ENCODE measurements around the gene FMNL2. TPM values are rescaled to one million over a fixed set of nuclear protein-coding genes. Genes with fewer than 3 reads are reported as not detected.

Gene FMNL2
- total RNA-seq, 1 experiment from 2014 or later: 33.6 TPM

DNA sequence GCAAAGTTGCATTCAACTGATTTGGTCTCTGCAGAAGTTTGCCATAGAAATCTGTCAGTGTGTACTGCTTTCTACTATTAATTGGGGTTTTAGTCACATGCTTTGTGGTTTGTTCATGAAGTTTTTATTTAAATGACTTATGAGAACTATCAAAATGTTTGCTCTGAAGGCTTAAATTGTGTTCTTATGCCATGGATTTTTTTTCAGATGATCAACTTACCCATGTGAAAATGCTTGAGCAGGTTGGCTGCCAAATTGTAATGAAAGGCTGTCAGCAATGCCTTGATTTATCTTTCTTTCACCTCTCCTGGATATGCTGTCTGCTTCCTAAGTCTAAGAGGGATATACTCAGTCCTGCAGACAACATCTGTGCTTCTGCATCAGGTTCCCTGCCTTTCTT lies 50.7 kb downstream of the FMNL2 start:
- Histone ChIP-seq H2AFZ (ENCODE audit: low read length) (no peak overlapping the region), H3K4ac (ENCODE audit: low read depth, low read length) (no peak overlapping the region), H4K5ac (ENCODE audit: insufficient read length, low read depth, low read length) (no peak overlapping the region), H3K56ac (ENCODE audit: insufficient read length, low read depth, low read length) (no peak overlapping the region), H3K18ac (ENCODE audit: insufficient read length, low read depth, low read length) (no peak overlapping the region), H2BK12ac (ENCODE audit: insufficient read length, low read depth, low read length) (no peak overlapping the region), H3K14ac (ENCODE audit: insufficient read depth, low read length) (no peak overlapping the region), H3K23ac (ENCODE audit: insufficient read length, low read depth, low read length) (no peak overlapping the region), H2BK15ac (ENCODE audit: low read depth, low read length) (no peak overlapping the region), H3K23me2 (ENCODE audit: insufficient read length, low read depth, low read length, poor library complexity, severe bottlenecking) (no peaks in the 10 kb centered on the region), H2BK20ac (ENCODE audit: low read depth, low read length, poor library complexity, severe bottlenecking) (no peak overlapping the region), H2AK5ac (ENCODE audit: insufficient read length, low read length) (no peak overlapping the region), H3K9ac (ENCODE audit: extremely low read depth, insufficient read length, low read length) (no peak overlapping the region), H3K27me3 (ENCODE audit: insufficient read depth, low read length) (no peaks in the 10 kb centered on the region), H3K4me2 (ENCODE audit: insufficient read depth, insufficient read length, low read length) (no peak overlapping the region), H3K4me1 (ENCODE audit: insufficient read depth, low read length) (no peaks in the 10 kb centered on the region), H4K8ac (replicated peaks; ENCODE audit: insufficient read length, low read depth, low read length) (no peak overlapping the region), H3K27ac (ENCODE audit: insufficient read length, low read depth, low read length) (no peak overlapping the region), H3K79me2 (ENCODE audit: insufficient read depth, low read length) (peaks cover 3% of the 10 kb centered on the region; the same call in 1 of the 2 replicates), H2BK5ac (ENCODE audit: insufficient read length, low read length) (no peak overlapping the region), H3K9me3 (ENCODE audit: control insufficient read depth, low read depth, low read length) (no peaks in the 10 kb centered on the region), H3T11ph (ENCODE audit: low read length) (no peak overlapping the region), H3K79me1 (ENCODE audit: insufficient read depth, low read depth, low read length, poor library complexity, severe bottlenecking) (peaks cover 5% of the 10 kb centered on the region), H2BK120ac (ENCODE audit: low read depth, low read length, poor library complexity, severe bottlenecking) (no peak overlapping the region), H4K20me1 (ENCODE audit: control insufficient read depth, insufficient read depth, insufficient read length) (no peaks in the 10 kb centered on the region), H4K91ac (ENCODE audit: insufficient read length, low read depth, low read length) (no peak overlapping the region)
- TF ChIP-seq, protein P1, sequence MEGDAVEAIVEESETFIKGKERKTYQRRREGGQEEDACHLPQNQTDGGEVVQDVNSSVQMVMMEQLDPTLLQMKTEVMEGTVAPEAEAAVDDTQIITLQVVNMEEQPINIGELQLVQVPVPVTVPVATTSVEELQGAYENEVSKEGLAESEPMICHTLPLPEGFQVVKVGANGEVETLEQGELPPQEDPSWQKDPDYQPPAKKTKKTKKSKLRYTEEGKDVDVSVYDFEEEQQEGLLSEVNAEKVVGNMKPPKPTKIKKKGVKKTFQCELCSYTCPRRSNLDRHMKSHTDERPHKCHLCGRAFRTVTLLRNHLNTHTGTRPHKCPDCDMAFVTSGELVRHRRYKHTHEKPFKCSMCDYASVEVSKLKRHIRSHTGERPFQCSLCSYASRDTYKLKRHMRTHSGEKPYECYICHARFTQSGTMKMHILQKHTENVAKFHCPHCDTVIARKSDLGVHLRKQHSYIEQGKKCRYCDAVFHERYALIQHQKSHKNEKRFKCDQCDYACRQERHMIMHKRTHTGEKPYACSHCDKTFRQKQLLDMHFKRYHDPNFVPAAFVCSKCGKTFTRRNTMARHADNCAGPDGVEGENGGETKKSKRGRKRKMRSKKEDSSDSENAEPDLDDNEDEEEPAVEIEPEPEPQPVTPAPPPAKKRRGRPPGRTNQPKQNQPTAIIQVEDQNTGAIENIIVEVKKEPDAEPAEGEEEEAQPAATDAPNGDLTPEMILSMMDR (conservative IDR thresholded peaks at IDR 0.05): no peak
- no peak overlapping the region for H3K27ac Mint-ChIP-seq
- peaks cover 38 to 43% of the 10 kb centered on the region in 2 experiments for H3K4me1 Mint-ChIP-seq
- no peak for DNase-seq
- peaks cover 9 to 13% (median 11%) of the 10 kb centered on the region in 3 experiments for H3K36me3 Mint-ChIP-seq (ENCODE audit: insufficient read depth in 1 of 3, low read depth in 3 of 3)
- no peaks in the 10 kb centered on the region; a peak in 1 of 5 replicates for H3K9me3 Mint-ChIP-seq
- no peaks in the 10 kb centered on the region for H3K27me3 Mint-ChIP-seq (ENCODE audit: low read depth)
- no peak overlapping the region for H3K4me3 Mint-ChIP-seq

Measured in H9 (cell line).